Stromal cell of bone marrow (primary cell): ENCODE results near the gene THBS3.
"Not testable (repeated sequence)": the region's sequence is repeated elsewhere in the genome, so short reads cannot be mapped to it uniquely, and the experiment has no call there.

Experiments
- DNase-seq: peaks from one replicate; pipeline ENCODE4 v3.0.0-alpha.2; 2012; ENCODE audit warnings: low read depth

THBS3 gene

GRCh38 chr1:155206891-155207805 is 549 bp downstream of the THBS3 start:
- peak; percentile 68 for DNase-seq

GRCh38 chr1:155205969-155206593 is 1.6 kb downstream of the THBS3 start:
- no peak for DNase-seq

- DNase-seq = no peak
Measured at GRCh38 chr1:155205035-155205434, 2.7 kb downstream of the THBS3 start.

- DNase-seq = no peak
Measured at GRCh38 chr1:155202731-155203515, 4.8 kb downstream of the THBS3 start.

- no peak for DNase-seq
Measured at GRCh38 chr1:155202198-155202597, 5.5 kb downstream of the THBS3 start.

GRCh38 chr1:155200920-155201319 is 6.8 kb downstream of the THBS3 start:
- DNase-seq = no peak

- DNase-seq = no peak
Measured at GRCh38 chr1:155199792-155200191, 7.9 kb downstream of the THBS3 start.

- no peak for DNase-seq
Measured at GRCh38 chr1:155198547-155198906, 9.2 kb downstream of the THBS3 start.

- DNase-seq = no peak
Measured at GRCh38 chr1:155197901-155198546, 9.7 kb downstream of the THBS3 start.

- no peak for DNase-seq
Measured at GRCh38 chr1:155196893-155197638, 10.6 kb downstream of the THBS3 start.

- DNase-seq = no peak
Measured at GRCh38 chr1:155196103-155196892, 11.4 kb downstream of the THBS3 start.

- no peak for DNase-seq
Measured at GRCh38 chr1:155195201-155196102, 12.2 kb downstream of the THBS3 start.

- not testable (repeated sequence) for DNase-seq
Measured at GRCh38 chr1:155193991-155194240, 13.8 kb downstream of the THBS3 start.

- peak; percentile 87 for DNase-seq
Measured at GRCh38 chr1:155193275-155193990, 14.3 kb downstream of the THBS3 start.

- no peak for DNase-seq
Measured at GRCh38 chr1:155192346-155193274, 15.1 kb downstream of the THBS3 start.

GRCh38 chr1:155191904-155192303 is 15.8 kb downstream of the THBS3 start:
- DNase-seq = no peak

GRCh38 chr1:155189926-155190325 is 17.8 kb downstream of the THBS3 start:
- DNase-seq = not testable (repeated sequence)

GRCh38 chr1:155188268-155188667 is 19.4 kb downstream of the THBS3 start:
- DNase-seq = no peak
